HG02588 (cell line): Measurements from ENCODE around the gene KCNMA1.

ENCODE experiments used
- ATAC-seq: cut with Tn5 transposase; IDR thresholded peaks from one replicate; pipeline ENCODE4 v1.9.1; 2021; ENCODE audit warnings: mild to moderate bottlenecking, moderate library complexity; ENCODE audit not compliant: unreplicated experiment

The KCNMA1 gene

DNA sequence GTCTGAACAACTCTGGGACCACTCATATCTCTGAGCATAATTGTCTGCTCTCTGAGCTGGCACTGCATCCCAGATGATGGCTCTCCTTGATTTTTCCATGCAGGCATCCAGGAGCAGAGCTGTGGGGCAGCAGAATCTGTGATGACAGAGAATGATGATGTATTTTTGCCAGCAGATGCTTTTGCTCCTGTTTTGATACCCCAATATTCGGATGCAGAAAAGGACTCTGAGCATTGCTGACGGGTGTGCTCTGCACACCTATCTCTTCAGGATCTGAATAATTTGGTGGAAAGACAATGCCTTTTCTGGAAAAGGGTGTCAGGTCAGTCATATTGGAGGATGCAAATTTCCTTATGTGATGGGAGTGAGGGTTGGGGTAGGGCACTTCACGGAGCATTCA is 735.9 kb downstream of the KCNMA1 start:
- no peak for ATAC-seq

DNA sequence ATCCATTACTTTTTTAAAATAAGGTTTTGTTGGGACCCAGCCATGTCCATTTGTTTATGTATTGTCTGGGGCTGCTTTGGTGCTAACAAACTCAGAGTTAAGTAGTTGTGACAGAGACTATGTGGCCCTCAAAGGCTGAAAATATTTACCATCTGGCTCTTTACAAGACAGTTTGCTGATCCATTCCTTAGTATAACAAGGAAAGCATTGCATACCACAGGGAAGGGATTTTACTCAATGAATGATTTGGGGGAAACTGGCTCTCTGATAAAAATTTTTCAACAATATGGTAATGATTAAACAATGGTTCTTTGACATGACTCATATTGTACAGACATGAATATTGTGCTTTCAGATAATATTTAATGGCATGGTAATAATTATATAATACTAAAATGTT is 738.1 kb downstream of the KCNMA1 start:
- no peak for ATAC-seq

DNA sequence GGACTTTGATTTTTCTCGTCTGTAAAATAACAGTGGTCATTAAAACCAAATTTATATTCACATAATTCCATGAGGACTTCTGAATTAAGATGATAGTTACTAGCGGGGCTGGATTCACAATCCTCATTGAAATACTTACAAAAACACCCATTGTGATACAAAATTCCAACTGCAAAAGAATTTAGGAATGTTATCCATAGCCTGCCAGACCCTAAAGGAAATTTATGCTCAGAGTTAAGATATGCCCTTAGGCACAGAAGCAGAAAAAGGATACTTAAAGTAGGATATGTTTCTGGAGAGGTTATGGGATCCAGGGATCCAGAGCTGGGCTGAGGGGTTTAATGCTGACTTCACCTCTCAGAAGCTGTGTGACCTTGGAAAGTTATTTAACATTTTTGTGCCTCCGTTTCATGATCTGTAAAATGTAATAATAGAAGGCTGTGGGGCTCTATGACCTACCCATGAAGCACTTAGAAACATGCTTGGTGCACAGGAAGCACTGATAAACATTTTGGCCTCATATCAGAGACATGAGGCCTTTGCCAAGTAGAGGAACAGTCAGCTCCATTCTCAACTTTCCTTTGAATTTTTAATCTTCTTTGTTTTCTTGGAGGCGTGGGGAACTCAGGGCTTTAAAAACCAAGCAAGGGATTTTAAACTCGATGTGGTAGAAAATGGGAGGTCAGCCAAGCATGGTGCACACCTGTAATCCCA is 744.7 kb downstream of the KCNMA1 start:
- no peak for ATAC-seq

DNA sequence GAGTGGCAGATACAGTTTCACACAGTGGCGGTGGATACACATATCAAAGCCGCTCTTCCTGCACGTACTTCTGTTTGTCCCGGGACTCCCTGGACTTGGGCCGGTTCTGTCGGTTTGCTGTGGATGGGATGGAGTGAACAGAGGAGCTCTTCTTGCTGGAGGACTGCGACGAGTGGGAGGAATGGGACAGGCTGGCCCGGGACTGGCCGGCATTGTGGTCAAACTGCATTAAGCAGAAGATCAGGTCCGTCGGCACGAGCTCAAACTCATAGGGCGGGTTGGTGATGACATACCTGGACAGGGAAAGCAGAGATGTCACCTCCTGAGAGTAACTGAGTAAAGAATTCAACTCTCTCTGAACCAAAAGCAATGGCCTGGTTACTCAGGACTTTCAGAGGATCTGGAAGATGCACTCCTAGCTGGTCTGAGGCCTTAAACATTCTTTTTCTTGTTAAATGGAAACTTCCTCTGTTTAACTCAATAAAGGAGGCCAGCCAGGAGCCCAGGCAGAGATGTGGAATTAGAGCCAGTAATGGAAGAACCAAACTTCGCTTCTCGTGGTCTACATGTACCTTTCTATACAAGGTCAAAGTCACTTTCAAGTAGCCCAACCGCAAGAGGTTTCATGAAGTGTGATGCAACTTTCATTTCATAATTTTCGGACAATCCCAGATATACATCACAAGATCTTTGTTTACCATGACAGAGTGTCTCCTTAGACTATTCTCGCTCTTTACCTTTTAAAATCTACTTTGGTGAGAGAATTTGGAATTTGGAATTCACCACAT is 750.2 kb downstream of the KCNMA1 start:
- no peak for ATAC-seq

DNA sequence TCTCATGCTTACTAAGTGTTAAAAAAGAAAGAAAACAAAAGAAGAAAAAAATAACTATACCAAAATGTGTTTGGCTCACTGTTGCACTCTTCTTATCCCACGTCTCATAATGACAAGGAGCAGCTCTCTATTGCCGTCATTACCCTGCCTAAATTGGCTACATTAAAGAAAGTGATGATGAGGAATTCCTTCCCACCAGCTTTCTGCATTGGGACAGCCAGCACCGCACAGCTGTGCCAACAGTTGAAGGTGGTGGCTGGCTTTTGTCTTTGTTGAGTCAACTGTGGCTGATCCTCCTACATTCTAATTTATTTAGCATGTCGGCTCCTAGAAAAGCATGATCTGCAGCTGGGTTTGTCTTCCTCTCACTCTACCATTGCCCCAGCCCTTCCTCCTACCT is 751.8 kb downstream of the KCNMA1 start:
- no peak for ATAC-seq

DNA sequence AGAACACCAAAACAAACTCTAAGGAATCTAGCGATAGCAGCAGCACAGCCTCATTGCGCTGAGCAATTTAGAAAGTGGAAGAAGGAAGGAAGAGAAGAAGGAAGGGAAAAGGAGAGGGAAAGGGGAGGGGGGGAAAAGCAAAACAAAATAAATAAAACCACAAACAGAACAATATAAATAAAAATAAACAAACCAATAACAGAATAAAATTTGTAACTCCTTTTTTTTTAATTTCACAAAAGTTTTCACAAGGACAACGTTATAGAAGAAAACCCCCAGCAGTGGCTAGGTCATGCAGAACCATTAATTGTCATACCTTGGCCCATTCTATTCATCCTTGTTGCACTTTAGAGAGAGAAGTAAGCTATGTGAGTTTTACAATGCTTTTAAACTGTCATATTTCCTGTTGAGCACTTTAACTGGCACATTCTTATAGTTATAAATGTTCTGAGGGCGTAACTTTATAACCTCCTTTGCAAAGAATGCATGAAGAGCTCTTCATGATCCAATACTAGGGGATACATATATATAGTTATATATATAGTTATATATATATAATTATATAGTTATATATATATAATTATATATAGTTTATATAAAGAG is 752.8 kb downstream of the KCNMA1 start:
- no peak for ATAC-seq

DNA sequence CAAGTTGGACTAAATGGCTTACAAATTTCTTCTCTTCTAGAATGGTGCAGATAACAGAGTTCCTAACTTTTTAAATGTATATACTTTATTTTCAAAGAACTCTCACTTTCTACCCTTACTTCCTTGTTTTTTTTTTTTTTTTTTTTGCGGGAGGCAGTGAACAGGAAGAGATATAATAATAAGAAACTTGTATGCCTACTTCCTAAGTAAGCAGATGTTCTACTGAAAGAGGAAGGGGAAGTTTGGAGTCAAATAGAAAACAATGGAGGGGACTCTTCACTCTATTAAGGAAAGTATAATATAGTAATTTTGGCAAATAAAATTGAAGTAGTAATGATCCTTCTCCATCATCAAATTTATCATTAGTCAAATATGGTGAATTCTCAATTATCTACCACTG is 754.0 kb downstream of the KCNMA1 start:
- no peak for ATAC-seq

DNA sequence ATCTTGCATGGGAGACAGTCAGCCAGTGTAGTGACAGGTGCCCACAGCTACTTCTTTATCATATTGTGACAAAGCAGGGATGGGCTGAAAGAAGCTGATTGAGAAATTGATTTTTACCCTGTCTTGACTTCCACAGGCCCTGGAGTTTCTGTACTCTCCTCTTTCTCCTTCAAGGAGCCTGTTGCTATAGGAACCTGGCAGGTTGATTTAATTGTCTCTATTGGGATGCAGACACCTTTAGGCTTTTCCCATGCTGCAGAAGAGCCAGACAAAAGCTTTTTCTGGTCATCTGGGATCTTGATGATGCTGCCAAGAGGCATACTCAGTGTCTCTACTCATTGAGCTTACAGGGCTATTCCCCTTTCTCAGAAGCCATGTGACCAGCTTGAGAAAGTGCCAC is 754.8 kb downstream of the KCNMA1 start:
- ATAC-seq: no peak

DNA sequence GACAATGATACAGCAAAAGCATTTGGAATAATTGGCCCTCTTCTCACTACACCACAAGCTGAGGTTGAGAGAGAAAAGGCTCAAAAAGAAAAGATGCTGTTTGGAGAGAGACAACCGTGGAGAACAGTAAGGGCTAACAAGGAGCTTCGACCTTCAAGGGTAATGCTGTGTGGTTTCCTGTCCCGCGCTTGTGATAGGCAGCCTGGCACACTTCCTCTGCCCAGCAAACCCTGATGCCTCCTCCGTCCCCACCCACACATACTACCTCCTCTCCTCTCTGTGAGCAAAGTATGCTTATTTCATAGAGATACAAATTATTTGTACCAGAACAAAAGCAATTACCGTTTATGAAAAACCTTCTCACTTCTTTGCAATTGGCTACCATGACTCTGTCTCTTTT is 755.4 kb downstream of the KCNMA1 start:
- peak; percentile 65 for ATAC-seq

DNA sequence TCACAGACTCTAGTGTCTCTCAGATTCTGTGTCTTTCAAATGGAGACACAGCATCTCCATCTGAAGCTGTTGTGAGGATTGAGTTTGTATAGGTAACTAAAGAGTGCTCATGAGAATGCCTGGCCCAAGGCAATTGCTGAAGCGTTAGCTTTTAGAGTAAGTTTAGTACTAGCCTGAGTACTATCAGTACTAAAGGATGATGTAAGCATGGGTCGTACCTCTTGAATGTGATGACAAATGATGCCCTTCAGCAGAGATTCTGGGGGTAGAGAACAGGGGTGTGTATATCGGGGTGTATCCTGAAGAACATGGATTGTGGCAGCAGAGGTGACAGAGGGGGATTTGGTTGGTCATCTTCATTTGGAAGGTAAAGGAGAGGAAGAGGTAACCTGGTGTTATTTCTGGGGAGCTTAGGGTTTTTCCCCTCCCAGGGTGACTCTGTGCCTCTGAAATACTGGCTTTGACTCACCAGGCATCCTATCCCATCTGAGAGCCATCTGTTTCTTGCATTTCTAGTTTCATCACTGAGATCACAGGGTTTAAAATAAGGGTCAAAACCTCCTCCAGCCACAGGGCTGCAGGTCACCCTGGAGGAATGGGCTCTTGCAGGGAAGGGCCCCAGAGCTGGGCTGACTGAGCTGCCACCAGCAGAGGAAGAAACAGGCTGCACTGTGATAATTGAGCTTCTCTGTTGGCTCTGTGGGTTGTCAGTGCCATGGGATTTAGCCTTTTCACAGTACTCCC is 756.0 kb downstream of the KCNMA1 start:
- ATAC-seq: peak; percentile 87

DNA sequence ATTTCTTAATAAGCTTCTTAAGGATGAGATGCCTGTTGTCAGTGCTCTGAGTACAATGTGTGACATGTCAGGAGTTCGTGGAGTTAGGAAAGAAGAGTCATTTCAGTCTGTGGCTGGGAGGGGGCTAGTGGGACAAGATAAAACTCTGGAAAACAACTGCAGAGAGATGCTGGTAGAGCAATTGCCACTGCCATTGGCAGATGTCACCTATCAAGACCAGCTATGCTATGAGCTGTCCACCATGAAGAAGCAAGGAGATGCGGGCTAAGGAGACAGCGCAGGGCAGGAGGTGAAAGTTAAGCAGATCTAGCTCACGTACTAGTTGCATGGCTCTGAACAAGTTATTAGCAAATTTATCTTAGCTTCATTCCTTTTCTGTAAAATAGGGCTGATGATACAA is 756.7 kb downstream of the KCNMA1 start:
- ATAC-seq: no peak

DNA sequence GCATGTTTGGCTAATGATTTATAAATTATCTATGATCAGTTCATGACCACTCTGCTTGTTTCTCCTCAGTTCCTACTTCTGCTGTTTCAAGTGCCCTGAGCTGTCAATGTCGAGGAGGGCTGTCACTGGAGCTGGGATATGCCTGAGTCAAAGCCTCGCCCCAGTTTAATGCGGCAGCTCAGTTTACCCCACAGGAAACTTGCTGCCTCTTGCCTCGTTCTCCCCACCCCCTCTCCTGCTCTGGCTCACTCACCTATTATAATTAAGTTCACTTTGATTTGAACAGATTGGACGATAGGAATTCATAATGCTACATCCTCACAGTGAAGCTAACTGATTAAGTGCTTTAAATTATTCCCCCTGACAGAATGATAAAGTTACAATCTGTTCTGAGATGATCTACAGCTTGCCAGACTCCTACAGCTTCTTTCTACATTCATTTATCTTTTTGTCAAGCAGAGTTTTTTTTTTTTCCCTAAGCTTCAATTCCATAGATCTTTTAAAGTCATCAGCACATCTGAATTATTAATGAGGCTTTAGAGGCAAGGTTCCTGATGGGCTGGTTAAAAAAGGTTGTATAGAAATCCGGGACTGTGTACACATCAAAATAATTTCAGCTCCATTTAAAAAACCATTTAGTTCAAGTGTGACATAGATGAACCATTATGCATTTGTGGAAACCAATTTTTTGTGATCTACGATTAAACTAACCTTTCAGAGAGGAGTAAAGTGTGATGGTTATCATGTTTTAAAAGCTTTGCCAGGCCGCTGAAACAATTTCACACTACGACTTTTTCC is 758.3 kb downstream of the KCNMA1 start:
- ATAC-seq: no peak

DNA sequence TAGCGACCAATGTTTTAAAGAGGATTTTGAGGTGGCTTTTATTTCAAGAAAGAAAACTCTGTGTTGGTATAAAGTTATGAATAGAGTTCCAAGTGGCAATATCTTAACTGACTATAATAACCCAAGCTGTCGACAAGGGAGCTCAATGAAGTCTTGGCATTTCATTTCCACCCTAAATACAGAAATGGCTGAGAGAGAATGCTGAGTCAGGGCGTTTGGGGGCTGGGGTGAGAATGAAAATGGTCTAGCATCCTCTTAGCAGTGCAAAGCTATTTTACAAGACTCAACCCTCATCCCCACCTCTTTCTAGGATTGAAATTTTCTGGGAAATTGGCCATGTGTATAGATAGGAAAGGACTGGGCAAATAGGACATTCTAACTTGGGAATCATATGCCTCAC is 759.1 kb downstream of the KCNMA1 start:
- ATAC-seq: no peak

DNA sequence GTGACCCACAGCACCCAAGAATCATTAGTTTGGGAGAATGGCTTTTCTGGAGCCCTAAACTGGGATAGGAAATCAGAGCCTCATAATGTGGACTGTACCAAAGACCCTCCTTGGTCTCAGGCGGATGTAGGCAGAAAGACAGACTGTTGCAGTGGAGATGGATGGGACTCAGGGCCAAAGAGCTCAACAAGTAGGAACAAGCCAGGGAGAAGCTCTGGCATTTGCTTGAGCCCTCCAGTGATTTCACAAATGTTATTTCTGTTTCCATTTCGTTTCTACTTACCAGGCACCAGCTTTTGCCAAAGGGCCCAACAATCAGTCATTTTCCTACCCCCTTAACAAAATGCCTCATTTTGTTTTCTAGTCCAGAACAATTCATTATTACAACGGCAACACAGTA is 762.7 kb downstream of the KCNMA1 start:
- ATAC-seq: no peak

DNA sequence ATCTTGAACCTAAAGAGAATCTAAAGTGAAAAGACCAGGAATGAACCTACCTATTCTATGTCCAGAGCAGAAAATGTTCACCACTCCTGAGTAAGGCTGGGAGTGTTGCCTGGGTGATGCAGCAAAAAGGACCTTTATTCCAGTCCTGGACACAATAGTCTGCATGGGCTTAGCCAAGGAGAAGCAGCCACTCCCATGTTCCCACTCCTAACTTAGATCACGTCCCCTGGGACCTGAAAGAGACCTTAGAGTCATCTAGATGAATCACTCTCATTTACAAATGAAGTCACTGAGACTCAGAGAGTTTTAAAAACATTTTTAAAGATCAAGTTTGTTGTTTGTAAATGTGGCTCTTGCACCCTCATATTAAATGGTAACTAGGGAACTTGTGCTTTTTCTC is 763.4 kb downstream of the KCNMA1 start:
- no peak for ATAC-seq

DNA sequence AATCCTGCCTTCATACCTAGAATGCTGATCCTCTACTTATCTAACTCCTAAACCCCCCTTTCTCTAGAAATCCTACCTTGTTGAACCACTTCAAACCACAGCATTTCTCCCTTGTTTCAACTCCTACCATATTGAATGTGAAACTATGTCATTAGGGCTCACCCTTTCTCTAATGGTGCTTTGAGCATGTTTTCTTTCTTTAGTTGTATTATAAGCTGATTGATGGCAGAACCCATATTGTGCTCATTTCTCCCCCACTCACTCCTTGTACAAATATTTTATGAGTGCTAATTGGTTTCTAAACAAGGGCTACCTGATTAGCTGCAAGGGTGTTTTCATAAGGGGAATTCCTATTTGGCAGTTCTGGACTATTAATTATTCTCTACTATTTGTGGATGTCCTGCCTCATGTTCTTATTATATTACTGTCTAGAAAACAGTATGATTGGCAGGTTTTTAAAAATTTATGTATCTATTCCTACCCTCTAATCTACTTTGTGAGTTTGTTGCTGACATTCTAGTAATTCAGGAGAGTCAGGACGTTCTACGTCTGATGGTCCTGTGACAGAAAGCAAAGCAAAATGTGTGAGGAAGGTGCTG is 765.8 kb downstream of the KCNMA1 start:
- no peak for ATAC-seq

DNA sequence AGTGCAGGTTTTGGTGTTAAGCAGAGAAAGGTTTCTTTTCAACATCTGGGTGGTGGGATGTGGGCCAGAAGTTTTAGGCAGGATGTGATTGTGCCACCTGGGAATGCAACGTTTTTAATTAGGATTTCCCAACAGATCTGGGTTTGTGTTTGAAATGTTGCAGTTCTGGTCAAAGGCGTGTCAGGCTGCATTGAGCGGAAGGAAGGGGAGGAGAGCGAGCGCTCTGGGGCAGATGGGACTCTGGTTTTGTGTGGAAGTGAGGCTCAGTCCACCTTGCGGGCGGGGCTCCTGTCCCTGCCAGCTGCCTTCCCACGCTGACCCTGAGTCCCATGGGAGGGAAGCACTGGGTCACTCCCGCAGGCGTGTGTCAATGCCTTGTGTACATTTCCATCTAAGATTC is 767.7 kb downstream of the KCNMA1 start:
- no peak for ATAC-seq

DNA sequence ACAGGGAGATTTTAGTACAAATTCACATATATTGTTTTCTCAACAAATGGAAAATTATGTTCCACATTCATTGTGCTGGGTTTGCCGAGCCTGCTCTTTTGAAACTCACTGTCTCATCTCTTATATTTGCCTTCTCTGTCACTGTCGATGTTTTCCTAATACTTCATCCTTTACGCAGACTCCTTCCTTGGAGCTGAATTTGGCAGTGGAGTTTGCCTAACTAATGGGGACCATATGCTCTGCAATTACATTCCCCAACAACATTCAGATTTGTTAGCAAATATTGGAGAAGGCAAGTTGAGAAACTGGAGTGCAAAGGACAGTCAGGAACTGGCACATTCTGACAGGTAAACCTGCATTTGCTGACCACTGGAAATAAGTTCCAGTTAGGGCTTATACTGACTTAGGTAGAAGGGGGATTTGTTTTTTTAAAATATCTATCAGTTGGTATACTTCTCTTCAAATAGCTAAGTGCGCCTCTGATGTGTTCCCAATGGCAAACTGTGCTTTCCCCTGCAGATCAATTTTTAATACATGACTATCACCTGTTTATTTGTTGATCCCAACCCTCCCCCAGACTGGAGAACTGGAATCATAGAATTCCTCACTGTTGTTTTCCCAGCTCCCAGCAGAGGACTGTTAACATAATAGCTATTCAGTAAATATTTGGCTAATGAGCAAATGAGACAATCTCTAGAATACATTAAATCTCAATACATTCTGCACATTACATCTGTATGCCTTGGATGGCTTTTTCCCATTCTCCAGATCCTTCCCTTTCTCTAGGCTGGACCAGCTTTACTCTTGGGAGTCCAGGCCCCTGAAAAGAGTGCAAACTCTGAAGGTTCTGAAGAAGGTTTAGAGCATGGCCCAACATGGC is 769.3 kb downstream of the KCNMA1 start:
- ATAC-seq: no peak

DNA sequence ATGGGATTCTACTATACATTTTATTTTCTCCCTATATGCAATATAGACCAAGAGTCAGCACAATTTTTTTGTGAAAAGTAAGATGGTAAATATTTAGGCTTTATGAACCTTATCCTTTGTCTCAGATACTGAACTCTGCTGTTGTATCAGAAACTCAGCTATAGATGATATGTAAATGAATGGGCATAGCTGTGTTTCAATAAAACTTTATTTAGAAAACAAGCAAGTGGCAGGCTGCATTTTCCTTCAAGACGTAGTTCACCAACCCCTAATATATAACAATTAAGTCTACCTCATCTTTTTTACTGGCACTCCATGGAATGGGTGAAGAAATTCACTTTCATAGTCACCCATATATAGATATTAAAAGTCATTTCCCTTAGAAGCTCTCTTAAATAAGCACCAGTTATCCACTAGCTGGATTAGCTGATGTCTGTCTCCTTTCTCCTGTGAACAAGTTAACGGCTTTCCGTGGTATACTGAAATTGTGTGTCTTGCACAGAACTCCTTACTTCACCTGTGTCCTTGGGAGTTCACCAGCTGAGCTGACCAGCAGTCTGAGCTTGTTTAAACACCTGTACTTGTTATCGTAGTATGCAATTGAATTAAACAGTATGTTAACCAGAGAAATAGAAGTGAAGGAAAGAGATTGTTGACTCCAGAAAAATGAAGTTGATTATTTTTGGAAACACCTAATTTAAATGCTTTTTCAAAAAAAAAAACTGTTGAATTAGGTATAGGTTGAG is 770.6 kb downstream of the KCNMA1 start:
- no peak for ATAC-seq
